Gastrocnemius medialis (tissue), 4 donors: Measurements from ENCODE around the gene SPACA6.

Experiments used
- CTCF ChIP-seq, 5 experiments: fragments of 450-650 bp in 3 of 5; fragments of 200-600 bp in 2 of 5; sonication (generic) in 2 of 5; IDR thresholded peaks in 4 of 5; conservative IDR thresholded peaks in 1 of 5; 1 replicate in 4 of 5; 2 replicates in 1 of 5; pipeline ENCODE4 v1.5.1; 2016 to 2019; ENCODE audit warnings: antibody characterized with exemption in 5 of 5, mild to moderate bottlenecking in 3 of 5, moderate library complexity in 3 of 5
- POLR2A ChIP-seq, 2 donors: fragments of 450-650 bp; IDR thresholded peaks; one replicate each; pipeline ENCODE4 v1.6.1; 2017; ENCODE audit warnings: antibody characterized with exemption in 2 of 2, mild to moderate bottlenecking in 2 of 2, moderate library complexity in 2 of 2

GRCh38 chr19:51704626-51705025 lies 11.5 kb downstream of the SPACA6 start:
- TF ChIP-seq CTCF (IDR thresholded peaks at IDR 0.05 in 4 of 5, conservative IDR thresholded peaks at IDR 0.05 in 1 of 5) = no peak
- no peak for TF ChIP-seq POLR2A (IDR thresholded peaks at IDR 0.05)
